Pulmonary artery endothelial cell (primary cell): ENCODE measurements around the gene MYLK2. TPM values are rescaled to one million over a fixed set of nuclear protein-coding genes. Genes with fewer than 3 reads are reported as not detected.
"Not testable (repeated sequence)": the region's sequence is repeated elsewhere in the genome, so short reads cannot be mapped to it uniquely, and the experiment has no call there.

ENCODE experiments used
- DNase-seq: peaks from one replicate; pipeline ENCODE4 v3.0.0-alpha.2; 2011; ENCODE audit warnings: low read depth, low spot score
- total RNA-seq: library from RNA; depleted of rRNA; stranded (reverse); fragments of >200 nt; gene quantifications from 2 replicates; pipeline ENCODE4 v1.2.3, GENCODE V29; 2014

Gene MYLK2
- total RNA-seq = 0.11 and 0.40 TPM in 2 replicates

GRCh38 chr20:31819083-31819784 is at the start of gene MYLK2:
MYLK2 (plus strand) TSS chr20:31819356; CDS start chr20:31819581, 225 bp downstream.
- DNase-seq = no peak

- no peak for DNase-seq
These were observed 49.5 kb upstream of the MYLK2 start for GRCh38 chr20:31769681-31770080.

GRCh38 chr20:31770243-31770642 is 48.9 kb upstream of the MYLK2 start:
- no peak for DNase-seq

GRCh38 chr20:31774408-31774807 is 44.7 kb upstream of the MYLK2 start:
- no peak for DNase-seq

- no peak for DNase-seq
These were observed 38.3 kb upstream of the MYLK2 start for GRCh38 chr20:31780839-31781238.

- no peak for DNase-seq
These were observed 37.2 kb upstream of the MYLK2 start for GRCh38 chr20:31781945-31782344.

- no peak for DNase-seq
These were observed 34.7 kb upstream of the MYLK2 start for GRCh38 chr20:31784354-31785044.

DNA sequence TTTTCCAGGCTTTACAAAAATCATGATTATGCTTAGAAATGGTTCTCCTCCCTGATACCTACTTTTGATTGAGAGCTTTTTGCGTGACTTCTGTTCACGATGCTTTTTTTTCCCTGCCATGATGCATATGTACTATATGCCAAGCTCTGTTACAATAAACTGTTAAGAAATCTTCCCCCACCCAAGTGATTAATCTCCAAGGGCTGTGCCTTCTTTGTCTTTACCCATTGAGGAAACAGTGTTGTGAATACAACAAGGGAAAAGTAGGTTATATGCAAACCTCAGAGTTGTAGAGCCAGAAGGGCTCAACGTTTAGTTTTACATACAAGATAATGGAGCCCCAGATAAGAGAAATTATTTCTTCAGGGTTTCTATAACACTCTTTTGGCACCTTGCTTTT is 34.1 kb upstream of the MYLK2 start:
- no peak for DNase-seq

- no peak for DNase-seq
These were observed 30.6 kb upstream of the MYLK2 start for GRCh38 chr20:31788578-31788977.

DNA sequence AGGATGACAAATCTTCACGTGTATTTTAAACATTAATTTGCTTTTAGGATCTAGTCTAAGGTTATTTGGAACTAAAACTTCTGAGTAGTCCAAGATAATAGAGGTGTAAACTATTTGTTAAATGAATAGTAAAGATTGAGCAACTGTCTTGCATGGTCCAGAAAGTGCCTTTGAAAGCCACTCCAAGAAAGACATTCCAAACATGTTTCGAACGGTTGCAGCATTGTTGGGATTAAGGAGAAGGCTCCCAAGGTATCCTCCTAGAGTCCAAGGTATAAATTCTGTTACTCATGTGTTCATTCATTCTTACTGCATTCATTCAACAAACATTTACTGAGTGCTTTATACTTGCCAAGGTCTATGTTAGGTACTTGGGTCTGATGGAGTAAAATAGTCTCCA is 28.8 kb upstream of the MYLK2 start:
- DNase-seq = no peak

DNA sequence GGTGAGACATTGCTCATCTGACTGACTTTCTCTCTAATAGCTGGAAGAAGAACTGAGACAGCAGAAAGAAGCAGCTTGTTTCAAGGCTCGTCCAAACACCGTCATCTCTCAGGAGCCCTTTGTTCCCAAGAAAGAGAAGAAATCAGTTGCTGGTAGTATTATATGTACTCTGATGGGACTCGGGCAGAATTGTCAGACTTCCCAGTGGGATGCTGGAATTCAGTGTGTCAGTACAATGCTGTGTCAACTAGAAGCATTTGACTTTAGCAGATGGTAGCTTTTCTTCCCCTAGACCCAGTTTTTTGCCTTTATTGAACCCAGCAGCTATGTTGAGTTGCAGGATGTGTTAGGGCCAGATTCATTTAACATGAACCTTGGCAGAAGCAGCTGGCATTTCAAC is 21.8 kb upstream of the MYLK2 start:
- no peak for DNase-seq

DNA sequence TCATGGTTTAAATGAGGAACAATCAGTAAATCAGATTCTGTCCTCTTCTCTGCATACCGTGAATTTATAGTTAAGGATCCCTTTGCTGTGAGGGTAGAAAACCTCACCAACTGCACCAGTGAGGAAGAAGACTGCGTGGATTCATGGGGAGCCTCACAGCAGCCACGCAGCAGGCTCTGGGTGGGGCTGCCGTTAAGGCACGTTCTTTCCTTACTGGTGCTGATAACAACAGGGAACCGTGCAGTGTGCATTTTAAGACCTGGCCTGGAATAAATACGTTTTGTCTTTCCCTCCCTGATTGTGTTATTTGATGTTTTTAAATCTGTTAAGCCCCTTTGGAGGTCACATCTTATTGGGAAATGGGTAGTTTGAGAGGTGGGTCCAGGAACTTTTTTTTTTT is 17.6 kb upstream of the MYLK2 start:
- DNase-seq = no peak

DNA sequence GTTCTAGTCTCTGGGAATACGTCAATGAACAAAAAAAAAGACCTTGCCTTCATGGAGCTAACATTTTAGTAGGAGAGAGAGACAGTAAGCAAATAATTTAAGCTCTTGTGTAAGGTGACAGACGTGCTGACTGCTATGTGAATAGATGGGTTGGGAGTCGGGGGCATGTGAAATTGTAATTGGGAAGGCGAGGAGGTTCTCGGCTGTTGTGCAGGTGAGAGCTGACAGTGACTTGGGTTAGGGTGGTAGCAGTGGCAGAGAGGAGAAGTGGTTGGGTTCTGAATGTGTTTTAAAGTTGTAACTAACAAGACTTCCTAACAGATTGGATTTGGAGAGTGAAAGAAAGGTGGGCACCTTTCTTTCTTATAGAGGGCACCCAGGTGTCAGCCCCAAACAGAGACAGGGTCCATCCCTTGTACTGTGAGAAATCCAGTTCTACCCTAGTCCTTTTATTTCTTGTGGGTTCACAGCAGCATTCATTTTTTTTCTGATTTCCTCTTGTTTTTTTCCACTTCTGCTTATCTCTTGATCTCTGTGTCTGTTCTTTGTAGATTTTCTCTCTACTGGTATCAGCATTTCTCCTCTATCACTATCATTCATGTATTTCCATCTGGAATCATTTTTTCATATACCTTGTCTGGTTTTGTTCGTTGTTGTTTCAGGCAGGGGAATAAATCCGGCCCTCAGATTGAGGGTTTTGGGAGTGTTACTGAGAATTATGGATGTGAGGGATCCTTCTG is 15.4 kb upstream of the MYLK2 start:
- no peak for DNase-seq

DNA sequence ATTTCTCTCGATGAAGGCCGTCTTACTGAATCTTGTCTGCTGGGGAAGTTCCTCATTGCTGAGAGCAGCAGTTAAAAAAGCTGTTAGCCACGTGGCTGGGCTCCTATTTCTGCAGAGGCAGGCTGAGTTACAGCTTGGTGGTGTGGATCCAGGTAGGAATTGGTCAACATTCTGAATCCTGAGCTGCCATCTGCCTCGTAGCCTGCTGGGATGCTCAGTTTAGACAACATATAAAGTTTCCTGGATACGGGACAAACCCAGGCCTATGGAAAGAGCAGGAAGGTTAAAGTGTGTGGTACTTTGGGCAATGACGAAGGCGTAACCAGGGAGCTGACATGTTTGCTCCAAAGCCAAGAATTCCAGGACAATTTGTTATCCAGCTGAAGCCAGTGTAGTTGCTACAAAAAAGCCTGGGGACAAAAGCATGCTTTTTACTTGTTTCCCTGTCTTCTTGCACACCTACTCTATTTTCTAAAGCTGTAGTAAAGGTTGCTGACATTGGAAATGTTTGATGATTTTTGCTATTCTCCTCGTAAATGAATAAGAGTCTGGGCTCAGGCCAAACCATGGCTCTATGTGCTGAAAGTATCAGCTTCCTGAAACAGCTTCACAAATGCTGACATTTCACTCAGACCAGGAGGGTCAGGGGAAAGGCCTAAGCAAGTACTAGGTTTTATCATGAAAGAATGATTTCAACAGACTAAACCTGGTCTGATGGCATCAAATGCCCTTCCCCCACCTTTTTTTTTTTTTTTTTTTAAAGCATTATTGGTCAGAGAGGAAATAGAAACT is 12.4 kb upstream of the MYLK2 start:
- no peak for DNase-seq

- no peak for DNase-seq
These were observed 10.7 kb upstream of the MYLK2 start for GRCh38 chr20:31808481-31808880.

GRCh38 chr20:31809661-31810060 is 9.5 kb upstream of the MYLK2 start:
- DNase-seq = no peak

DNA sequence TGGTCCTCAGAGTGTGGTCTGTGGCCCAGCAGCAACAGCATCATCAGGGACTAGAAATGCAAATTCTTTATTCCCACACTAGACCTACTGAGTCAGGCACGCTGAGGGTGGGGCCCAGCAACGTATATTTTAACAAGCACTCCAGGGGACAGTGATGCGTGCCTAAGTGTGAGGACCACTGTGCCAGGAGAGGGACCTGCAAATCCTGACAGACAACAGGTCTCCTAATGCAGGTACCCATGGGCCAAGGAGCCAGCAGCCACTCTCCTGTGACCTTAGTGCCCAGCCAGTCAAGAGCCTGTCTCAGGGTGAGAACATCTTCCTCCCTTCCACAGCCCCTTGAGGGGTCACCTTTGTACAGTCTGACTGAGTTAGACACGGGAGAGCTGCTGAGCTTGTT is 8.0 kb upstream of the MYLK2 start:
- no peak for DNase-seq

- DNase-seq = no peak
These were observed 7.1 kb upstream of the MYLK2 start for GRCh38 chr20:31811796-31812728.

GRCh38 chr20:31813611-31814010 is 5.5 kb upstream of the MYLK2 start:
- DNase-seq = no peak

DNA sequence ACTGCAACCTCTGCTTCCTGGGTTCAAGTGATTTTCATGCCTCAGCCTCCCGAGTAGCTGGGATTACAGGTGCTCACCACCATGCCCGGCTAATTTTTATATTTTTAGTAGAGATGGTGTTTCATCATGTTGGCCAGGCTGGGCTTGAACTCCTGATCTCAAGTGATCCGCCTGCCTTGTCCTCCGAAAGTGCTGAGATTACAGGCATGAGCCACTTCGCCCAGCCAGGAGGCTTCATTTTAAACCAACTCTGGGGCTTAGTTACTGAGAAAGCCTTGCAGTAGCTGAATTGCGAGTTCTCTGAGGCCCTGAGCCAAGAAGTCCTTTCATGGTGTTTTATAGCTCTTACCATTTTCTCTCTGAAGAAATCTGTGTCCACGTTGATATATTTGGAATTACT is 5.0 kb upstream of the MYLK2 start:
- not testable (repeated sequence) for DNase-seq
